HepG2 (cell line): ENCODE measurements around the gene MFSD6. TPM values are rescaled to one million over a fixed set of nuclear protein-coding genes. Genes with fewer than 3 reads are reported as not detected.
"Not testable (repeated sequence)": the region's sequence is repeated elsewhere in the genome, so short reads cannot be mapped to it uniquely, and the experiment has no call there.

Experiments used
- ATAC-seq: fragments of 200-7000 bp; cut with Tn5 transposase; 3 replicates; pipeline ENCODE4 v1.9.1; 2020; ENCODE audit warnings: mild to moderate bottlenecking, moderate library complexity
- BruUV-seq: library from RNA; stranded (reverse); fragments of 400-500 nt; replicated peaks from 2 replicates; lab custom pipeline; 2021; lab: Mats Ljungman, UMichigan
- CTCF ChIA-PET: fragments of 300-600 bp; formaldehyde crosslinking; extraction: SDS; loops from one replicate; lab custom pipeline; 2021; ENCODE audit warnings: low total read pairs, inconsistent platforms, low intra/inter-chr PET ratio; lab: Yijun Ruan, JAX
- POLR2A ChIA-PET: fragments of 350-600 bp; sonication (Branson Sonifier 250); formaldehyde crosslinking; loops from one replicate; lab custom pipeline; 2020; ENCODE audit warnings: antibody characterized with exemption, inconsistent platforms; lab: Yijun Ruan, JAX
- DNase-seq: peaks from one replicate; pipeline ENCODE4 v3.0.0-alpha.2; 2015; ENCODE audit warnings: low spot score
- FAIRE-seq: peaks from 3 replicates; lab custom pipeline; 2011; peaks lifted over from hg19 to GRCh38; lab: Jason Lieb, UNC
- H2AFZ ChIP-seq: one replicate; pipeline ENCODE4 v1.6.1; 2011; ENCODE audit warnings: low read length, inconsistent platforms
- H3K27ac ChIP-seq: fragments of 300-600 bp; 3 replicates; pipeline ENCODE4 v1.8.0; 2011; ENCODE audit warnings: mixed run types, mild to moderate bottlenecking, mixed read lengths, low read length, inconsistent platforms; ENCODE audit not compliant: insufficient read depth; ENCODE audit errors: extremely low read length
- H3K27me3 ChIP-seq, 2 experiments: fragments of 200-600 bp in 1 of 2; 2 replicates in 1 of 2; 3 replicates in 1 of 2; pipeline versions ENCODE4 v1.6.0 to v1.8.0; 2011; ENCODE audit warnings: low read length in 2 of 2, mild to moderate bottlenecking in 2 of 2, moderate library complexity in 2 of 2, inconsistent platforms in 1 of 2; ENCODE audit not compliant: insufficient read depth in 2 of 2, control insufficient read depth in 1 of 2
- H3K36me3 ChIP-seq, 2 experiments: fragments of 200-600 bp in 1 of 2; replicated peaks in 1 of 2; 2 replicates in 1 of 2; 3 replicates in 1 of 2; pipeline versions ENCODE4 v1.5.1 to v1.8.0; 2011; ENCODE audit warnings: low read length in 2 of 2, inconsistent platforms in 1 of 2; ENCODE audit not compliant: insufficient read depth in 2 of 2, control insufficient read depth in 1 of 2
- H3K4me1 ChIP-seq: 2 replicates; pipeline ENCODE4 v1.5.1; 2012; ENCODE audit warnings: low read length, inconsistent platforms; ENCODE audit not compliant: insufficient read depth
- H3K4me2 ChIP-seq: 2 replicates; pipeline ENCODE4 v1.6.0; 2011; ENCODE audit warnings: low read depth, low read length, inconsistent platforms
- H3K4me3 ChIP-seq, 3 experiments: fragments of 200-600 bp in 1 of 3; sonication (generic), shearing (Covaris generic) in 1 of 3; replicated peaks in 1 of 3; 2 replicates each; pipeline ENCODE4 v1.5.1; 2011 to 2016; ENCODE audit warnings: low read length in 3 of 3, inconsistent platforms in 2 of 3, low read depth in 2 of 3, mild to moderate bottlenecking in 2 of 3, control low read depth in 1 of 3, mixed read lengths in 1 of 3; ENCODE audit not compliant: insufficient read depth in 1 of 3
- H3K79me2 ChIP-seq: one replicate; pipeline ENCODE4 v1.6.1; 2011; ENCODE audit warnings: low read length, inconsistent platforms; ENCODE audit not compliant: insufficient read depth
- H3K9ac ChIP-seq: 2 replicates; pipeline ENCODE4 v1.6.0; 2011; ENCODE audit warnings: mild to moderate bottlenecking, low read depth, low read length, inconsistent platforms; ENCODE audit not compliant: insufficient read depth
- H3K9me3 ChIP-seq: 2 replicates; pipeline ENCODE4 v1.5.1; 2012; ENCODE audit warnings: mild to moderate bottlenecking, low read length
- H4K20me1 ChIP-seq: 2 replicates; pipeline ENCODE4 v1.6.0; 2011; ENCODE audit warnings: inconsistent platforms, mild to moderate bottlenecking, low read length, moderate library complexity; ENCODE audit not compliant: insufficient read depth
- ATF4 ChIP-seq, 2 experiments: fragments of 450-650 bp in 1 of 2; sonication (generic) in 1 of 2; formaldehyde crosslinking; IDR thresholded peaks; 2 replicates each; pipeline versions ENCODE4 v1.5.0 to v1.8.0; 2020 to 2022; ENCODE audit warnings: mild to moderate bottlenecking in 1 of 2, missing genetic modification reagents in 1 of 2
- CEBPG ChIP-seq: IDR thresholded peaks from 2 replicates; pipeline ENCODE4 v1.6.1; 2016
- JUN ChIP-seq: sonication (generic); formaldehyde crosslinking; IDR thresholded peaks from 2 replicates; pipeline ENCODE4 v1.4.0; 2020; ENCODE audit warnings: mild to moderate bottlenecking, missing genetic modification reagents
- MAFF ChIP-seq: IDR thresholded peaks from 2 replicates; pipeline ENCODE4 v1.6.1; 2011; ENCODE audit warnings: low read depth, low read length, improper control_type of control experiment
- MEF2D ChIP-seq: sonication (generic); formaldehyde crosslinking; IDR thresholded peaks from 2 replicates; pipeline ENCODE4 v1.5.1; 2020; ENCODE audit warnings: mild to moderate bottlenecking, missing genetic modification reagents
- RFX1 ChIP-seq: fragments of 450-650 bp; IDR thresholded peaks from 2 replicates; pipeline ENCODE4 v1.6.1; 2017
- TBX3 ChIP-seq: fragments of 450-650 bp; IDR thresholded peaks from 2 replicates; pipeline ENCODE4 v1.6.1; 2017; ENCODE audit warnings: antibody characterized with exemption, mild to moderate bottlenecking, inconsistent platforms, borderline replicate concordance
- TEAD3 ChIP-seq: optimal IDR thresholded peaks from 2 replicates; pipeline ENCODE3; 2016; ENCODE audit warnings: borderline replicate concordance
- USF2 ChIP-seq, 2 experiments: sonication (generic) in 1 of 2; formaldehyde crosslinking in 1 of 2; IDR thresholded peaks; 2 replicates each; pipeline versions ENCODE4 v1.5.1 to v1.6.1; 2011 to 2020; ENCODE audit warnings: borderline replicate concordance in 1 of 2, low read depth in 1 of 2, low read length in 1 of 2, mild to moderate bottlenecking in 1 of 2, missing genetic modification reagents in 1 of 2, moderate library complexity in 1 of 2
- WGBS: methylation state at CpG from one replicate; pipeline ENCODE4 v1.1.6; 2017; ENCODE audit warnings: low lambda C conversion rate; 5-methylcytosine and 5-hydroxymethylcytosine counted together
- in situ Hi-C: cut with HindIII; loops from 2 replicates; pipeline ENCODE4 v1.10.0; 2017; ENCODE audit warnings: low pct_unique_long_range_greater_than_20kb; ENCODE audit not compliant: extremely low pct_ligation_motif_present
- intact Hi-C: fragments of 100-400 bp; cut with micrococcal nuclease; formaldehyde crosslinking; loops from one replicate; pipeline ENCODE4 v1.10.0; 2022; ENCODE audit not compliant: unreplicated experiment
- polyA plus RNA-seq, 8 experiments: library from polyadenylated mRNA; depleted of rRNA in 3 of 8; stranded (reverse) in 7 of 8; unstranded in 1 of 8; fragments of >200 nt; fragmentation: Illumina TruSeq in 4 of 8; extraction: Trizol in 4 of 8; gene quantifications; 2 replicates each; pipeline versions ENCODE4 v1.2.1 to v1.2.3, GENCODE V29; 2011 to 2016; ENCODE audit warnings: low read depth in 4 of 8, missing spikeins in 1 of 8, mixed read lengths in 1 of 8; ENCODE audit not compliant: insufficient read depth in 1 of 8
- total RNA-seq, 5 experiments: library from RNA; depleted of rRNA; stranded (reverse); fragments of >200 nt; fragmentation: Illumina TruSeq; extraction: Trizol; gene quantifications; 2 replicates each; pipeline ENCODE4 v1.2.3, GENCODE V29; 2016; ENCODE audit warnings: low read depth in 1 of 5
- TF ChIP-seq, protein P1 (sequence below): sonication (generic); formaldehyde crosslinking; IDR thresholded peaks from 2 replicates; pipeline ENCODE4 v1.4.0; 2020; ENCODE audit warnings: missing genetic modification reagents

MFSD6 gene
- total and polyA plus RNA-seq, 2 of the 13 experiments (the other 11 are each of a cell fraction or from before 2014, with no cell fraction given) = 0.92 to 1.4 TPM

GRCh38 chr2:190493095-190493494 is 84.9 kb downstream of the MFSD6 start (continued):
- peak in 1 of 2 experiments; percentile 62; a peak in 2 of 4 replicates for TF ChIP-seq ATF4 (CRISPR knock-in tag; IDR thresholded peaks at IDR 0.05)
- peak; percentile 44; the same call in 1 of the 2 replicates for TF ChIP-seq CEBPG (CRISPR knock-in tag)
- no peak for TF ChIP-seq JUN (CRISPR knock-in tag)
- no peak for TF ChIP-seq MAFF

DNA sequence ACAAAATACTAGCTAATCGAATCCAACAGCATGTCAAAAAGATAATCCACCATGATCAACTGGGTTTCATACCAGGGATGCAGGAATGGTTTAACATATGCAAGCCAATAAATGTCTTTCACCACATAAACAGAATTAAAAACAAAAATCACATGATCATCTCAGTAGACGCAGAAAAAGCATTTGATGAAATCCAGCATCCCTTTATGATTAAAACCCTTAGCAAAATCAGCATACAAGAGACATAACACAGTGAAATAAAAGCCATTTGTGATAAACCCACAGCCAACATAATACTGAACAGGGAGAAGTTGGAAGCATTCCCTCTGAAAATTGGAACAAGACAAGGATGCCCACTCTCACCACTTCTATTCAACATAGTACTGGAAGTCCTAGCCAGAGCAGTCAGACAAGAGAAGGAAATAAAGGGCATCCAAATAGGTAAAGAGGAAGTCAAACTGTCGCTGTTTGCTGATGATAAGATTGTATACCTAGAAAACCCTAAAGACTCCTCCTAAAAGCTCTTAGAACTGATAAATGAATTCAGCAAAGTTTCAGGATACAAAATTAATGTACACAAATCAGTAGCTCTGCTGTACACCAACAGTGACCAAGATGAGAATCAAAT is 86.6 kb downstream of the MFSD6 start:
- CTCF ChIA-PET, H2AFZ ChIP-seq, H3K27me3 ChIP-seq, DNase-seq, BruUV-seq, H4K20me1 ChIP-seq, intact Hi-C loops, H3K79me2 ChIP-seq, H3K9me3 ChIP-seq, H3K36me3 ChIP-seq, POLR2A ChIA-PET, H3K9ac ChIP-seq, FAIRE-seq, ATAC-seq, H3K27ac ChIP-seq, H3K4me2 ChIP-seq, in situ Hi-C loops, H3K4me3 ChIP-seq: not testable (repeated sequence)
- peaks cover 12% of the 10 kb centered on the region for H3K4me1 ChIP-seq
- WGBS = 70% methylated on average over 3 of the region's 3 CpGs

GRCh38 chr2:190497428-190497827 is 89.3 kb downstream of the MFSD6 start:
- CTCF ChIA-PET = no interaction called here
- DNase-seq = peak; percentile 29
- no peak for TF ChIP-seq TEAD3 (CRISPR knock-in tag)
- peak; percentile 49 for TF ChIP-seq RFX1
- no peak for TF ChIP-seq USF2 (IDR thresholded peaks at IDR 0.05; ENCODE audit: low read depth, low read length)
- no peak for TF ChIP-seq USF2 (CRISPR knock-in tag; IDR thresholded peaks at IDR 0.05; ENCODE audit: borderline replicate concordance)
- TF ChIP-seq, protein P1, sequence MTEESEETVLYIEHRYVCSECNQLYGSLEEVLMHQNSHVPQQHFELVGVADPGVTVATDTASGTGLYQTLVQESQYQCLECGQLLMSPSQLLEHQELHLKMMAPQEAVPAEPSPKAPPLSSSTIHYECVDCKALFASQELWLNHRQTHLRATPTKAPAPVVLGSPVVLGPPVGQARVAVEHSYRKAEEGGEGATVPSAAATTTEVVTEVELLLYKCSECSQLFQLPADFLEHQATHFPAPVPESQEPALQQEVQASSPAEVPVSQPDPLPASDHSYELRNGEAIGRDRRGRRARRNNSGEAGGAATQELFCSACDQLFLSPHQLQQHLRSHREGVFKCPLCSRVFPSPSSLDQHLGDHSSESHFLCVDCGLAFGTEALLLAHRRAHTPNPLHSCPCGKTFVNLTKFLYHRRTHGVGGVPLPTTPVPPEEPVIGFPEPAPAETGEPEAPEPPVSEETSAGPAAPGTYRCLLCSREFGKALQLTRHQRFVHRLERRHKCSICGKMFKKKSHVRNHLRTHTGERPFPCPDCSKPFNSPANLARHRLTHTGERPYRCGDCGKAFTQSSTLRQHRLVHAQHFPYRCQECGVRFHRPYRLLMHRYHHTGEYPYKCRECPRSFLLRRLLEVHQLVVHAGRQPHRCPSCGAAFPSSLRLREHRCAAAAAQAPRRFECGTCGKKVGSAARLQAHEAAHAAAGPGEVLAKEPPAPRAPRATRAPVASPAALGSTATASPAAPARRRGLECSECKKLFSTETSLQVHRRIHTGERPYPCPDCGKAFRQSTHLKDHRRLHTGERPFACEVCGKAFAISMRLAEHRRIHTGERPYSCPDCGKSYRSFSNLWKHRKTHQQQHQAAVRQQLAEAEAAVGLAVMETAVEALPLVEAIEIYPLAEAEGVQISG (CRISPR knock-in tag) = no peak
- no peak for TF ChIP-seq TBX3
- TF ChIP-seq MEF2D (CRISPR knock-in tag) = no peak
- peak; percentile 78 for TF ChIP-seq CEBPG (CRISPR knock-in tag)

More at GRCh38 chr2:190497428-190497827, 89.3 kb downstream of the MFSD6 start:
- 62% methylated on average over 4 of the region's 4 CpGs for WGBS
- no TSS peak for BruUV-seq
- H3K4me3 ChIP-seq = no peak overlapping the region
- no peaks in the 10 kb centered on the region for H3K36me3 ChIP-seq
- no peak overlapping the region for H3K4me2 ChIP-seq
- H3K27me3 ChIP-seq = no peaks in the 10 kb centered on the region
- in situ Hi-C loops = no loop called here
- FAIRE-seq (no peak), ATAC-seq (peak; percentile 45; the same call in 2 of the 3 replicates)
- POLR2A ChIA-PET = no interaction called here
- no peaks in the 10 kb centered on the region for H4K20me1 ChIP-seq
- H3K4me1 ChIP-seq = peaks cover 21% of the 10 kb centered on the region
- intact Hi-C loops = no loop called here
- H3K9me3 ChIP-seq = peaks cover 6% of the 10 kb centered on the region; the same call in 1 of the 2 replicates
- H3K9ac ChIP-seq = no peak overlapping the region
- H3K79me2 ChIP-seq = no peaks in the 10 kb centered on the region
- H3K27ac ChIP-seq = no peak overlapping the region
- H2AFZ ChIP-seq = no peak overlapping the region
